GM19328 (cell line): ENCODE measurements around the gene TRMT112.

Source experiments
- ATAC-seq: cut with Tn5 transposase; IDR thresholded peaks from one replicate; pipeline ENCODE4 v1.9.1; 2021; ENCODE audit warnings: mild to moderate bottlenecking, moderate library complexity; ENCODE audit not compliant: unreplicated experiment

Gene TRMT112

DNA sequence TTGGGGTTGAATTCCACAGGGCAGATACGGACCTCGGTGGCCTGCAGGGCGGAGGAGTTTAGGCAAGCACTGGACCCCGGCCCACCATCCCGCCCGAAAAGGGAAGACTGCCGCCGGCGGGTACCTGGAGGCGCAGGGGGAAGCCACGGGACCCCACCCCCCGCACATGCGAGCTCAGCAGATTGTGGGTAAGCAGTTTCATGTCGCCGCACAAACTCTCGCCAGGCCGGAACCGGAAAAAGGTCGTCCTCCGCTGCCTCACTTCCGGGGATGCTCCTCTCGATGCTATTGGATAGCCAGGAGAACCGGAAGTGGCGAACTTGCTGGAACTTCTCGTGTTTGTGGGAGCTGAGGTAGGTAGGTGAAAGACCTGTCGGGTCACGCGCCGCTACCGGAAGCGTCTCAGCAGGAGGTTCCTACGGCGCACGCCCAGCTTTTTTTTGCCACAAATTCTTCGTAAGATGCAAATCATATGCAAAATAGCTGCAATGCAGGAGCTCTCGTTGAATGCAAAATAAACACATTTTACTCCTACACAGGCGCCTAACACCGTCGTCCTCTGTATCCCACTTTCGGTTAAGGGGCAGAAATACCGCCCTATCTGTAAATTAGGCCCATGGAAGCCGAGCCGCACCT lies at the start of gene TRMT112:
TRMT112 (minus strand) TSS at position 235 of the 636 bp plus-strand sequence; CDS start at position 202, 33 bp downstream.
- peak; percentile 74 for ATAC-seq

- ATAC-seq, result no peak
These were observed 49.4 kb upstream of the TRMT112 start for GRCh38 chr11:64366751-64367150.

- ATAC-seq, result no peak
These were observed 47.6 kb upstream of the TRMT112 start for GRCh38 chr11:64364911-64365310.

DNA sequence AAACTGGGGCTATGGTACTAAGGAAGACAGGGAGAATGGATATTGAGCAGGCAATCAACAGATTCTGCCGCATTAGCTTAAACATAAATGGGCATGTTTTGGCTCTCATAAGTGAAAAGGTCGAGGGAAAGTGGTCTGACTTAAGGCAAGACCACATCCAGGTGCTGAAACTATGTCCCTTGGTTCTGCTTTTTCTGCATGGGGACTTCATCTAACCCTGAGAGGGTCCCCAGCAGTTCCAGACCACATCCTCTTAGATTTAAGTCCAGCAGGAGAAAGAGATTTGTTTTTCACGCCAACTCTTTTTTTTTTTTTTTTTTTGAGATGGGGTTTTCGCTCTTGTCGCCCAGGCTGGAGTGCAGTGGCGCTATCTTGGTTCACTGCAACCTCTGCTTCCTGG lies 47.1 kb upstream of the TRMT112 start:
- no peak for ATAC-seq

DNA sequence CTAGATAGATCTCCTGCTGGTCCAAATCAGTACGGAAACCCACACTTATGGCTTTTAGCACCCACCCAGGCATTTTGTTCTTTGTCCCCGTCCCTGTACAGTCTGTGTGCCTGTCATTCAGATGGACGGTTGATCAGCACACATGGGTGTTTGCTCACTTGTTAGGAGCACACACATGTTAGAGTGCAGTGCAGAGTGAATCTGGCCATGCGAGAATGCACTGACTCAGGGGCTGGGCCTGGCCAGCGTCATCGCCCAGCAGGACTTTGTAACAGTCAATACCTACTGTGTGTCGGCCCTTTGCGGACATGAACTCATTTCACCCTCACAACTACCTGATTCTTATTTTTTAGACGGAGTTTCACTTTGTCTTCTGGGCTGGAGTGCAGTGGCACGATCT lies 45.0 kb upstream of the TRMT112 start:
- ATAC-seq, result no peak

DNA sequence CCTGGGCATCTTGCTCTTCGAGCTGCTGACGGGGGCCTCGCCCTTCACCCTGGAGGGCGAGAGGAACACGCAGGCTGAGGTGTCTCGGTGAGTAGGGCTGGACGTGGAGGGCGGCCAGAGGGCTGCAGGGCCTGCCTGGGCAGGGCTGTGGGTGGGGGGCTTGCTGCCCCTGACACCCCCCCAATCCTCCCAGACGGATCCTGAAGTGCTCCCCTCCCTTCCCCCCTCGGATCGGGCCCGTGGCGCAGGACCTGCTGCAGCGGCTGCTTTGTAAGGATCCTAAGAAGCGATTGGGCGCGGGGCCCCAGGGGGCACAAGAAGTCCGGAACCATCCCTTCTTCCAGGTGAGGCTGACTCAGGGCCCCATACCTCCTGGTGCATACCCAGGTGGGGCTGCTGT lies 44.3 kb upstream of the TRMT112 start:
- no peak for ATAC-seq

GRCh38 chr11:64360448-64360921 lies 43.1 kb upstream of the TRMT112 start:
- no peak for ATAC-seq

DNA sequence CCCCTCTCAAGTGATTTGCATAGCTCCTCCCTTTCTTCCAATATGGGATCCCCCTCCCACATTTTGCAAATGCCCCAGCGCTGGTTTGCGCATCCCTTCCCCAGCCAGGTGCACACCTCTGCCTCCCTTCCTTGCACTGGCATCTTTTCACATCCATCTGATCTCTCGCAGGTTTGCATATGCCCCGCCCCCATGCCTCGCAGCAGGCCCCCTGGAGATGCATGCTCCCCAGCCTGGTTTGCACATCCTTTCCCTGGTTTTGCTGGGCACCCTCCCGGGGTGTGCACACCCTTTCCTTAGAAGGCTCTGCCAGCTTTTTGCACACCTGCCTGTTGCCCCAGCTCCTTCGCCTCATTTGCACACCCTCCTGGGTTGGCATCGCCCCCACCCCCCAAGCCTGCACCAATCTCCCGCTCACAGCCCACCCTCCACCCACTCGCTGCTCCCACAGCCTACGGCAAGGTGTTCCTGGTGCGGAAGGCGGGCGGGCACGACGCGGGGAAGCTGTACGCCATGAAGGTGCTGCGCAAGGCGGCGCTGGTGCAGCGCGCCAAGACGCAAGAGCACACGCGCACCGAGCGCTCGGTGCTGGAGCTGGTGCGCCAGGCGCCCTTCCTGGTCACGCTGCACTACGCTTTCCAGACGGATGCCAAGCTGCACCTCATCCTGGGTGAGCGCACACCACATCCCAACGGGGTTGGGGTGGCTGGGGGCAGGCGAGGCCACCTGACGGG lies 42.5 kb upstream of the TRMT112 start:
- no peak for ATAC-seq

GRCh38 chr11:64358907-64359711 lies 41.8 kb upstream of the TRMT112 start, which contains the start of gene RPS6KA4:
TSS of gene RPS6KA4 (plus strand) at chr11:64359162. CDS start at chr11:64359236, 74 bp downstream.
- ATAC-seq, result peak; percentile 53

- ATAC-seq, result no peak
These were observed 41.2 kb upstream of the TRMT112 start for GRCh38 chr11:64358536-64358906.

DNA sequence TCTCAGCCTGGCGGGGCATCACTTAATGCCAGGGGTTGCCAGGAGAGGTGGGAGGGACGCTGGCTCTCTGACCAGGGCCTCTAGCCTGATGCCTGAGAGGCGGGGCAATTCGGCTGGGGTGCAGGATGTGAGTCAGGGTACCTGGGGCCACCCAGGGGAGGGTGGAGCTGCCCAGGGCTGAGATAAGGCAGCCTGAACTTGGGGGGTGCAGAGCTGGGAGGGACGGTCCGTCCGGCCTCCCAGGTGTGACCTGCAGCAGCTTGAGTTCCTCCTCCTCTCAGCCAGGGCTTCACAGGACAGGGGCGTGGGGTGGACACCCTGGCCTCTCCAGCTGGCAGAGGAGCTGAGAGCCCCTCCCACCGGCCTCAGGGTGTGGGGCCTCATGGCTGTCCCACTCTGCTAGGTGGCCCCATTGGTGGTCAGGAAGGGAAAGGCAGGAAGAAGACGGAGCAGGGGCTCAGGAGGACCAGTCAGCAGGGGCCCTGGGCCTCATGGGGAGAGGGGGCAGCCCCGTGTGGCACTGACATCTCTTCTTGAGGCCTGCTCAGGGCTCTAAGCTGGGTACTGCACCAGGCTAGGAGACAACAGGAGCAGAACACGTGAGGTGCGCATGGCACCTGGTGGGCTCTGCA lies 40.7 kb upstream of the TRMT112 start:
- no peak for ATAC-seq

GRCh38 chr11:64357446-64357845 lies 40.1 kb upstream of the TRMT112 start:
- ATAC-seq, result no peak

GRCh38 chr11:64356498-64357411 lies 39.4 kb upstream of the TRMT112 start:
- ATAC-seq, result no peak

GRCh38 chr11:64355078-64355940 lies 38.0 kb upstream of the TRMT112 start:
- ATAC-seq, result no peak

GRCh38 chr11:64353715-64354506 lies 36.6 kb upstream of the TRMT112 start:
- no peak for ATAC-seq

- ATAC-seq, result no peak
These were observed 35.8 kb upstream of the TRMT112 start for GRCh38 chr11:64352995-64353714.

DNA sequence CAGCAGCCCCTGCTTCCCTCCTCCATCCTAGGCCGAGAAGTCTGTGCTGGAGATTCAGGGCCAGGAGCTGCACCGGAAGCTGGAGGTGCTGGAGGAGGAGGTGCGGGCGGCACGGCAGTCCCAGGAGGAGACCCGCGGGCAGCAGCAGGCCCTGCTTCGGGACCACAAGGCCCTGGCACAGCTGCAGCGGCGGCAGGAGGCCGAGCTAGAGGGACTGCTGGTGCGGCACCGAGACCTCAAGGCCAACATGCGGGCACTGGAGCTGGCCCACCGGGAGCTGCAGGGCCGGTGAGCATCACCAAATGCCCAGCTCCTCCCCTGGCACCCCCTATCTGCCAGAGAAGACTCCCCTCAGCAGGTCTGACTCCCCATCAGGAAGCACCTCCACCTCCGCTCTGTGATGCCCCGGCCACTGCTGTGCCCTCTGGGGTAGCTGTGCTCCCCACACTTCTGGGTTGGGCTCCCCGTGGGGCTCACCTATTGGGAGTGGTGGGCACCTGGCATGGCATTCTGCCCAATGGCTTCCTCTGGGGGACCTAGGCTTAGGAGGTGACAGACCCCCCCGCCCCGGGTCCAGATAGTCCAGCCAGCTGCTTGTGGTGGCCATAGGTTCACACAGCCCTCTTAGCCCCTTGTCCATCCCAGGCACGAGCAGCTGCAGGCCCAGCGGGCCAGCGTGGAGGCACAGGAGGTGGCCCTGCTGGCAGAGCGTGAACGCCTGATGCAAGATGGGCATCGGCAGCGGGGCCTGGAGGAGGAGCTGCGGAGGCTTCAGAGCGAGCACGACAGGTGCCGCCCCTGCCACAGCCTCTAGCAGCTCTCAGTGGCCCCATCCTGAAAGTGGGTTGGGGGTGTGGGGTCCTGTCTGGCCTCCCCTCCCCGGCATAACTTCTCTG lies 35.0 kb upstream of the TRMT112 start:
- no peak for ATAC-seq
